HepG2 (cell line): ENCODE results near the gene CNOT10. TPM values are rescaled to one million over a fixed set of nuclear protein-coding genes. Genes with fewer than 3 reads are reported as not detected.
A peak's percentile ranks its signal among the peaks of the same experiment; 100 is the strongest.

Experiments
- AFF4 ChIP-seq: sonication (generic); formaldehyde crosslinking; IDR thresholded peaks from 2 replicates; pipeline ENCODE4 v1.4.0; 2020; ENCODE audit warnings: missing genetic modification reagents
- AHR ChIP-seq: IDR thresholded peaks from 2 replicates; pipeline ENCODE4 v1.6.1; 2018; ENCODE audit warnings: missing genetic modification reagents, missing compliant biosample characterization
- ASH2L ChIP-seq: fragments of 300-600, 200-600 bp; sonication (generic); IDR thresholded peaks from 2 replicates; pipeline ENCODE4 v1.7.0; 2017; ENCODE audit warnings: low read depth, mild to moderate bottlenecking, moderate library complexity, mixed read lengths, low read length; ENCODE audit not compliant: insufficient read length
- BATF2 ChIP-seq: sonication (generic); formaldehyde crosslinking; IDR thresholded peaks from 2 replicates; pipeline ENCODE4 v1.8.0; 2022; ENCODE audit warnings: mild to moderate bottlenecking, missing genetic modification reagents, moderate library complexity
- CBX5 ChIP-seq: sonication (generic); formaldehyde crosslinking; IDR thresholded peaks from 2 replicates; pipeline ENCODE4 v1.4.0; 2020; ENCODE audit warnings: missing genetic modification reagents, borderline replicate concordance
- E2F2 ChIP-seq: sonication (generic); formaldehyde crosslinking; IDR thresholded peaks from 2 replicates; pipeline ENCODE4 v1.4.0; 2020; ENCODE audit warnings: missing genetic modification reagents, borderline replicate concordance
- EZH2 ChIP-seq: conservative IDR thresholded peaks from 2 replicates; pipeline ENCODE4 v1.6.1; 2012; ENCODE audit warnings: mild to moderate bottlenecking, low read depth, low read length, moderate library complexity
- FOSL1 ChIP-seq: sonication (generic); formaldehyde crosslinking; IDR thresholded peaks from 2 replicates; pipeline ENCODE4 v1.9.0; 2021; ENCODE audit warnings: missing genetic modification reagents, borderline replicate concordance
- GZF1 ChIP-seq: sonication (generic); formaldehyde crosslinking; IDR thresholded peaks from 2 replicates; pipeline ENCODE4 v1.5.1; 2020; ENCODE audit warnings: mild to moderate bottlenecking, missing genetic modification reagents
- NFIC ChIP-seq: IDR thresholded peaks from 2 replicates; pipeline ENCODE4 v1.6.1; 2012; ENCODE audit warnings: mild to moderate bottlenecking, low read length, inconsistent platforms
- NONO ChIP-seq, 2 experiments: fragments of 450-650 bp in 1 of 2; sonication (generic) in 1 of 2; formaldehyde crosslinking in 1 of 2; IDR thresholded peaks in 1 of 2; conservative IDR thresholded peaks in 1 of 2; 2 replicates each; pipeline versions ENCODE4 v1.6.1 to v1.8.0; 2017 to 2022; ENCODE audit warnings: mild to moderate bottlenecking in 1 of 2, missing genetic modification reagents in 1 of 2, moderate library complexity in 1 of 2
- TERF1 ChIP-seq: sonication (generic); formaldehyde crosslinking; IDR thresholded peaks from 2 replicates; pipeline ENCODE4 v1.8.0; 2022; ENCODE audit warnings: mild to moderate bottlenecking, missing genetic modification reagents, moderate library complexity
- ZBTB46 ChIP-seq: sonication (generic); formaldehyde crosslinking; IDR thresholded peaks from 2 replicates; pipeline ENCODE4 v1.4.0; 2020; ENCODE audit warnings: mild to moderate bottlenecking, missing genetic modification reagents, borderline replicate concordance
- ZIK1 ChIP-seq: sonication (generic); formaldehyde crosslinking; IDR thresholded peaks from 2 replicates; pipeline ENCODE4 v1.5.0; 2020; ENCODE audit warnings: mild to moderate bottlenecking, low read depth, missing genetic modification reagents, borderline replicate concordance
- ZNF121 ChIP-seq: sonication (generic); formaldehyde crosslinking; IDR thresholded peaks from 2 replicates; pipeline ENCODE4 v1.5.0; 2020; ENCODE audit warnings: mild to moderate bottlenecking, missing genetic modification reagents
- ZNF512 ChIP-seq: sonication (generic); formaldehyde crosslinking; IDR thresholded peaks from 2 replicates; pipeline ENCODE4 v1.4.0; 2020; ENCODE audit warnings: mild to moderate bottlenecking, missing genetic modification reagents
- ZNF678 ChIP-seq: sonication (generic); formaldehyde crosslinking; IDR thresholded peaks from 2 replicates; pipeline ENCODE4 v1.4.0; 2020; ENCODE audit warnings: mild to moderate bottlenecking, missing genetic modification reagents
- ZNF749 ChIP-seq: sonication (generic); formaldehyde crosslinking; IDR thresholded peaks from 2 replicates; pipeline ENCODE4 v1.8.0; 2022; ENCODE audit warnings: mild to moderate bottlenecking, missing genetic modification reagents, moderate library complexity, borderline replicate concordance
- polyA plus RNA-seq, 8 experiments: library from polyadenylated mRNA; depleted of rRNA in 3 of 8; stranded (reverse) in 7 of 8; unstranded in 1 of 8; fragments of >200 nt; fragmentation: Illumina TruSeq in 4 of 8; extraction: Trizol in 4 of 8; gene quantifications; 2 replicates each; pipeline versions ENCODE4 v1.2.1 to v1.2.3, GENCODE V29; 2011 to 2016; ENCODE audit warnings: low read depth in 4 of 8, missing spikeins in 1 of 8, mixed read lengths in 1 of 8; ENCODE audit not compliant: insufficient read depth in 1 of 8
- total RNA-seq, 5 experiments: library from RNA; depleted of rRNA; stranded (reverse); fragments of >200 nt; fragmentation: Illumina TruSeq; extraction: Trizol; gene quantifications; 2 replicates each; pipeline ENCODE4 v1.2.3, GENCODE V29; 2016; ENCODE audit warnings: low read depth in 1 of 5

CNOT10 gene
- total and polyA plus RNA-seq, 2 of the 13 experiments (the other 11 are each of a cell fraction or from before 2014, with no cell fraction given): 21.2 to 34.1 TPM

- TF ChIP-seq NFIC: no peak
- TF ChIP-seq ZIK1 (CRISPR knock-in tag): no peak
- TF ChIP-seq AFF4 (CRISPR knock-in tag): peak; percentile 40; the same call in 1 of the 2 replicates
- TF ChIP-seq ZNF512: no peak
- no peak for TF ChIP-seq TERF1 (CRISPR knock-in tag)
- no peak for TF ChIP-seq NONO (IDR thresholded peaks at IDR 0.05)
- TF ChIP-seq NONO (CRISPR knock-in tag; conservative IDR thresholded peaks at IDR 0.05): no peak
- TF ChIP-seq GZF1: no peak
- TF ChIP-seq ZNF749: no peak
- no peak for TF ChIP-seq ZNF678 (CRISPR knock-in tag)
- TF ChIP-seq FOSL1 (CRISPR knock-in tag): no peak
- no peak for TF ChIP-seq ZNF121
- no peak for TF ChIP-seq AHR (CRISPR knock-in tag)
- peak; percentile 63 for TF ChIP-seq ASH2L
- TF ChIP-seq BATF2: no peak
- TF ChIP-seq EZH2: no peak
- no peak for TF ChIP-seq E2F2 (CRISPR knock-in tag)
- no peak for TF ChIP-seq CBX5 (CRISPR knock-in tag)
- no peak for TF ChIP-seq ZBTB46 (CRISPR knock-in tag)
Observed at GRCh38 chr3:32820971-32821685, 136.1 kb downstream of the CNOT10 start (continued).
